Measurements from ENCODE around the gene TMEM132D.

DNA sequence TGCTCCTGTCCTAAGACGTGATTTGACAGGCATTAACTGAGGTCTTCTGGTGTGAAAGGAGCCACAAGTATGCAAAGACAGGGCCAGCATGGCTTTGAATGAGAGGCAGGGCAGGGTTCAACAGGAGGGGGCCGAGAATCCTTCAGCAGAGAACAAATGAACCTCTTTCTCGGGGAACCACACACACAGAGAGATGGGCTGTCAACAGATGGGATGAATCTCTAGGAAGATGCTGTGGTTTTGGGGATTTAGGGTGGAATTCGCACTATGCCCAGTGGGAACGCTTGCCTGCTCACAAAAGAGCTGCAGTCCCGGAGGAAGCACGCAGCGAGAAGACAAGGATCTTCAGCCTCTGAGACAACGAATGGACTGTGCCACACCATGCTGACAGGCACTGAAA lies 537.2 kb downstream of the TMEM132D start:
- TF ChIP-seq POLR2A (IDR thresholded peaks at IDR 0.05; ENCODE audit: low read length): no peak
- TF ChIP-seq GATA1 (IDR thresholded peaks at IDR 0.05; ENCODE audit: low read depth, low read length): no peak

Measured in erythroblast (primary cell).